Measurements from ENCODE around the gene RSRC1. TPM values are rescaled to one million over a fixed set of nuclear protein-coding genes. Genes with fewer than 3 reads are reported as not detected.
"Not testable (repeated sequence)": the region's sequence is repeated elsewhere in the genome, so short reads cannot be mapped to it uniquely, and the experiment has no call there.

Gene RSRC1, protein sequence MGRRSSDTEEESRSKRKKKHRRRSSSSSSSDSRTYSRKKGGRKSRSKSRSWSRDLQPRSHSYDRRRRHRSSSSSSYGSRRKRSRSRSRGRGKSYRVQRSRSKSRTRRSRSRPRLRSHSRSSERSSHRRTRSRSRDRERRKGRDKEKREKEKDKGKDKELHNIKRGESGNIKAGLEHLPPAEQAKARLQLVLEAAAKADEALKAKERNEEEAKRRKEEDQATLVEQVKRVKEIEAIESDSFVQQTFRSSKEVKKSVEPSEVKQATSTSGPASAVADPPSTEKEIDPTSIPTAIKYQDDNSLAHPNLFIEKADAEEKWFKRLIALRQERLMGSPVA
- 36.9 and 40.6 TPM in 2 replicates for total RNA-seq
- long read RNA-seq, partial matches to known transcripts, result 4 of 10 reads
- long read RNA-seq, other reads (novel, unspliced or antisense), result 4 of 10 reads

DNA sequence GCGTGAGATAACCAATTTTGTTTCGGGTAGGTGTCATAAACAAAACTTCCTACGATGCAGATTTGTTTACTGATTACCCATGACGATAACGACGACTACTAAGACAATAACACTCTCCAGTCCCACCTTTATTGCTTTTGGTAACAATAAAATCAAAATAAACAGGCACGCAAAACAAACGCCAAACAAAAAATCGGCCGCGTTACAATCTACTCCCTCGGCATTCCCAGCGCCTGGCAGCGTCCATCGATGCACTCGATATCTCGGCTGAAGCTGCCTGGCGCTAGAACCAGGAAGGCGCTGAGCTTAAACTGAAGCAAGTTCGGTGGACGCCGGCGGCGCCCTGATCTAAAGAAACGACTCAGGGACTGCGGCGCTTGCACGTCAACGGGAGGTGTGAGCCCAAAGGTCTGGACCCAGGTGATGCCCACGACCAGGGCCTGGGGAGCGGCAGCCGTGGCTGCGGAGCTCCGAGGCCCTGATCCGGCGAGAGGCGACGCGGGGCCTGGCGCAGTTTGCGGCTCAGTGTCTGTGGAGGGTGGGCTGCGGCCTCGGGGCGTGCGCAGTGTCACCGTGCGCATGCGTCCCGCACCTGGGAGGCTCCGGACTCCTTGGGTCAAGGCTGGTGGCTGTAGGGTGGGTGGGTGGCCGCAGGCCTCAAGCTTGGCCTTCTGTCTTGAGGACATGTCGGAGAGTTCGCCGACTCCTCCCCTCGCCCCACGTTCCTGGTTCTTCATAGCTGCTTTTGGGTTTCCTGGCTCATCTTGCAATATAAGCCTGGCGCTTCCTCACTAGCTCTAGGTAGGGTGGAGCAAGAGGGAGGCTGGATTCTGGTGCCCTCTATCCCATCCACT, at the start of gene RSRC1:
Gene RSRC1, plus strand, starts transcription at position 286 of the 854 bp plus-strand sequence. CDS start 12,016 bp downstream, outside the sequence.
- Mint-ChIP-seq H3K27ac (ENCODE audit: unreplicated experiment) (peak within 1 kb of the TSS; percentile 78), H3K9me3 (peaks cover 6% of the 10 kb centered on the region), H3K4me1 (peaks cover 42% of the 10 kb centered on the region), H3K36me3 (ENCODE audit: low read depth) (peaks cover 18% of the 10 kb centered on the region), H3K27me3 (ENCODE audit: low read depth) (peaks cover 56% of the 10 kb centered on the region), H3K4me3 (peak within 1 kb of the TSS; percentile 95)
- TF ChIP-seq, protein P1, sequence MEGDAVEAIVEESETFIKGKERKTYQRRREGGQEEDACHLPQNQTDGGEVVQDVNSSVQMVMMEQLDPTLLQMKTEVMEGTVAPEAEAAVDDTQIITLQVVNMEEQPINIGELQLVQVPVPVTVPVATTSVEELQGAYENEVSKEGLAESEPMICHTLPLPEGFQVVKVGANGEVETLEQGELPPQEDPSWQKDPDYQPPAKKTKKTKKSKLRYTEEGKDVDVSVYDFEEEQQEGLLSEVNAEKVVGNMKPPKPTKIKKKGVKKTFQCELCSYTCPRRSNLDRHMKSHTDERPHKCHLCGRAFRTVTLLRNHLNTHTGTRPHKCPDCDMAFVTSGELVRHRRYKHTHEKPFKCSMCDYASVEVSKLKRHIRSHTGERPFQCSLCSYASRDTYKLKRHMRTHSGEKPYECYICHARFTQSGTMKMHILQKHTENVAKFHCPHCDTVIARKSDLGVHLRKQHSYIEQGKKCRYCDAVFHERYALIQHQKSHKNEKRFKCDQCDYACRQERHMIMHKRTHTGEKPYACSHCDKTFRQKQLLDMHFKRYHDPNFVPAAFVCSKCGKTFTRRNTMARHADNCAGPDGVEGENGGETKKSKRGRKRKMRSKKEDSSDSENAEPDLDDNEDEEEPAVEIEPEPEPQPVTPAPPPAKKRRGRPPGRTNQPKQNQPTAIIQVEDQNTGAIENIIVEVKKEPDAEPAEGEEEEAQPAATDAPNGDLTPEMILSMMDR (conservative IDR thresholded peaks at IDR 0.05), result no peak
- DNase-seq (ENCODE audit: low read depth, low spot score), result peak; percentile 71

DNA sequence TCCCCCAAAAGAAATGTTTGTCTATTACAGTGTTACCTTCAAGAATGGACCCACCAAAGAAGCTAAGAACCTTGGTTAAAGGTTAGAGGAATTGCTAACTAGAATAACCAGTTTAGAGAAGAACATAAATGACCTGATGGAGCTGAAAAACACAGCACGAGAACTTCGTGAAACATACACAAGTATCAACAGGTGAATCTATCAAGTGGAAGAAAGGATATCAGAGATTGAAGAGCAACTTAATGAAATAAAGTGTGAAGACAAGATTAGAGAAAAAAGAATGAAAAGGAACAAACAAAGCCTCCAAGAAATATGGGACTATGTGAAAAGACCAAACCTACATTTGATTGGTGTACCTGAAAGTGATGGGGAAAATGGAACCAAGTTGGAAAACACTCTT, 44.3 kb upstream of the RSRC1 start:
- H3K9me3 Mint-ChIP-seq; DNase-seq (ENCODE audit: low read depth, low spot score); H3K4me1 Mint-ChIP-seq; H3K4me3 Mint-ChIP-seq; H3K36me3 Mint-ChIP-seq (ENCODE audit: low read depth); H3K27ac Mint-ChIP-seq (ENCODE audit: unreplicated experiment): not testable (repeated sequence)
- H3K27me3 Mint-ChIP-seq (ENCODE audit: low read depth), result peaks cover 51% of the 10 kb centered on the region

DNA sequence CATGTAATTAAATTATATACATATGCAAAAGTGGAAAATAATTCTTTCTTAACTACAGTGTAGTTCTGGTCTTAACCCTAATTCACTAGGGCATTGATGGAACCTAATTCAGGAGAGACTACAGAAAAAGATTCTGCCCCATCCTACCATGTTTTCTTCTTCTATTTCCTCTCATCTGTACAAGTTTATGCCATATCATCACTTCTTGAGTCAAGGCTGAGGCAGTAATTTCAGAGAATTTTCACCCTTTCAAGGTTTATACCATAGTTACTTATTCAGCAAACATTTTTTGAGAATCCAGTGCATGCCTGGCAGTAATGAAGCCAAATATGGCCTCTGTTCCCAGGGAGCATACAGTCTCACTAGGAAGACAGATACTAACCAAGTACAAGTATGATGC, 37.1 kb upstream of the RSRC1 start:
- TF ChIP-seq, protein P1 (conservative IDR thresholded peaks at IDR 0.05), result no peak
- Mint-ChIP-seq H3K4me1 (no peaks in the 10 kb centered on the region), H3K9me3 (no peaks in the 10 kb centered on the region), H3K27ac (ENCODE audit: unreplicated experiment) (no peak overlapping the region), H3K4me3 (no peak overlapping the region), H3K36me3 (ENCODE audit: low read depth) (no peaks in the 10 kb centered on the region), H3K27me3 (ENCODE audit: low read depth) (peaks cover 45% of the 10 kb centered on the region)
- DNase-seq (ENCODE audit: low read depth, low spot score), result no peak

DNA sequence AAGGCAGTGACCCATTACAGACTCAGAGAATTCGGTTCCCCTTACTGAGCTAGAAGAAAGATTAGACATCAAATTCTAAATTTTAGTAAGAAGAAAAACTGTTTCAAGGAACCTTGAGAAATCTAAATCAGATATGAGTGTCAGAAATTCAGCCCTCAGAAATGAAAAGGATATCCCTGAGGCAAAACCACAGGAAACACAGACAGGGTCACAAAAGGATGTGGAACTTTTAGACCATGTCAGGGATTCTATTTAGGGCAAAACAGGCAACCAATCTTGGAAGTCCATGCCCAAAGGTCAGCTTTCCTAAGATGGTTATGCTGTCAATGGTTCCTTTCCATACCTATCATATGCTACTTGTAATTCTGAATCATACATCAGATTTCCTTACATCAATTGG, 35.3 kb upstream of the RSRC1 start:
- TF ChIP-seq, protein P1 (conservative IDR thresholded peaks at IDR 0.05), result no peak

DNA sequence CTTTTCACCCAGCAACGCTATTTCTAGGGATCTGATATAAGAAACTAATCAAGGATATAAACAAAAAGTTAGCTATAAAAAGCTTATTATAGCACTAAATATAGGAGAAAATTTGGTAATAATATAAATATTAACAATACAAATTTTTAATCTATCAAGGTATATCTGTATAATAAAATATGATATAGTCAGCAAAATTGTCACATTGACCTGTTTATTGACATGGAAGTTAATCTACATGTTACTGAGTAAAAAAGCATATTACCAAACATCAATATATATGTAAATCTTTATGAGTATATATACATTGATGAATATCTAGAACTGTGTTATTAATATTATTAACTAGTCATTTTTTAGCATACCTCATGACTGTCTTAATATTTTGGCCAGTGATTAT, 30.3 kb upstream of the RSRC1 start:
- DNase-seq (ENCODE audit: low read depth, low spot score), result no peak
- Mint-ChIP-seq H3K4me3 (no peak overlapping the region), H3K36me3 (ENCODE audit: low read depth) (no peaks in the 10 kb centered on the region), H3K4me1 (no peaks in the 10 kb centered on the region), H3K27me3 (ENCODE audit: low read depth) (peaks cover 64% of the 10 kb centered on the region), H3K27ac (ENCODE audit: unreplicated experiment) (no peak overlapping the region), H3K9me3 (no peaks in the 10 kb centered on the region)
- TF ChIP-seq, protein P1 (conservative IDR thresholded peaks at IDR 0.05), result no peak

More for the DNA sequence above, 35.3 kb upstream of the RSRC1 start:
- Mint-ChIP-seq H3K27me3 (ENCODE audit: low read depth) (peaks cover 48% of the 10 kb centered on the region), H3K4me1 (no peaks in the 10 kb centered on the region), H3K4me3 (no peak overlapping the region), H3K36me3 (ENCODE audit: low read depth) (no peaks in the 10 kb centered on the region), H3K9me3 (no peaks in the 10 kb centered on the region), H3K27ac (ENCODE audit: unreplicated experiment) (no peak overlapping the region)
- DNase-seq (ENCODE audit: low read depth, low spot score), result no peak

Data from neural crest cell (in vitro differentiated cells).